Activated CD8-positive, alpha-beta T cell treated with anti-CD3 and anti-CD28 coated beads for 36 hours (primary cell): ENCODE measurements around the gene ABI1. TPM values are rescaled to one million over a fixed set of nuclear protein-coding genes. Genes with fewer than 3 reads are reported as not detected.

Source experiments
- ATAC-seq: fragments of 200-7000 bp; cut with Tn5 transposase; one replicate; pipeline ENCODE4 v1.10.0; 2021; ENCODE audit warnings: mild to moderate bottlenecking, moderate library complexity
- CTCF ChIA-PET: fragments of 350-600 bp; sonication (Branson Sonifier 250); formaldehyde crosslinking; loops from one replicate; lab custom pipeline; 2021; ENCODE audit warnings: antibody characterized with exemption; lab: Charles Lee
- POLR2A ChIA-PET: fragments of 350-600 bp; sonication (Branson Sonifier 250); formaldehyde crosslinking; loops from one replicate; lab custom pipeline; 2021; ENCODE audit warnings: antibody characterized with exemption; lab: Charles Lee
- DNase-seq: peaks from one replicate; pipeline ENCODE4 v3.0.0-alpha.2; 2020
- H3K27ac Mint-ChIP-seq: one replicate; pipeline ENCODE4 v1.8.0; 2021; ENCODE audit warnings: mild to moderate bottlenecking, mixed read lengths
- H3K27me3 Mint-ChIP-seq: one replicate; pipeline ENCODE4 v1.8.0; 2021; ENCODE audit warnings: mixed read lengths
- H3K36me3 Mint-ChIP-seq: one replicate; pipeline ENCODE4 v1.8.0; 2021; ENCODE audit warnings: low read depth, mixed read lengths
- H3K4me1 Mint-ChIP-seq: one replicate; pipeline ENCODE4 v1.8.0; 2021; ENCODE audit warnings: low read depth, mixed read lengths
- H3K4me3 Mint-ChIP-seq: one replicate; pipeline ENCODE4 v1.8.0; 2021; ENCODE audit warnings: mild to moderate bottlenecking, moderate library complexity, mixed read lengths
- H3K9me3 Mint-ChIP-seq: one replicate; pipeline ENCODE4 v1.8.0; 2021; ENCODE audit warnings: mixed read lengths
- CTCF ChIP-seq: fragments of 200-600 bp; IDR thresholded peaks from one replicate; pipeline ENCODE4 v1.8.0; 2022; ENCODE audit warnings: antibody characterized with exemption, mild to moderate bottlenecking
- intact Hi-C: fragments of 100-400 bp; cut with micrococcal nuclease; formaldehyde crosslinking; loops from one replicate; pipeline ENCODE4 v1.10.0; 2022
- total RNA-seq, 2 experiments: library from RNA; stranded (reverse); gene quantifications; one replicate each; pipeline ENCODE4 v1.2.3, GENCODE V29; 2021

ABI1 gene
- total RNA-seq, 2 experiments from 2014 or later = 32.4 to 37.2 TPM

- CTCF ChIA-PET = interaction anchor here (0.9 to 1.3 kb wide), 3 partner anchors 10 to 73 kb away, joined by 3 to 4 read pairs (median 3); no protein-coding TSS in a partner anchor
Observed at GRCh38 chr10:26807532-26807931, 53.2 kb downstream of the ABI1 start.

GRCh38 chr10:26806557-26806956 lies 54.2 kb downstream of the ABI1 start:
- DNase-seq = no peak
- Mint-ChIP-seq H3K4me1 (peaks cover 69% of the 10 kb centered on the region), H3K4me3 (no peak overlapping the region), H3K9me3 (no peaks in the 10 kb centered on the region), H3K27me3 (no peaks in the 10 kb centered on the region), H3K27ac (peak overlapping the region; percentile 18), H3K36me3 (peaks cover 7% of the 10 kb centered on the region)
- peak; percentile 54 for ATAC-seq
- intact Hi-C loops = no loop called here
- ChIA-PET CTCF (interaction anchor here (1.3 kb wide), 2 partner anchors 8 to 55 kb away, joined by 3 read pairs; no protein-coding TSS in a partner anchor), POLR2A (no interaction called here)
- no peak for TF ChIP-seq CTCF

More at GRCh38 chr10:26807532-26807931, 53.2 kb downstream of the ABI1 start:
- ATAC-seq (no peak), DNase-seq (no peak)
- H3K4me3 Mint-ChIP-seq = no peak overlapping the region
- H3K9me3 Mint-ChIP-seq = no peaks in the 10 kb centered on the region
- no peak overlapping the region for H3K27ac Mint-ChIP-seq
- H3K4me1 Mint-ChIP-seq = peaks cover 64% of the 10 kb centered on the region
- H3K36me3 Mint-ChIP-seq = peaks cover 7% of the 10 kb centered on the region
- H3K27me3 Mint-ChIP-seq = no peaks in the 10 kb centered on the region
- intact Hi-C loops = no loop called here
- POLR2A ChIA-PET = interaction anchor here (0.7 kb wide), 1 partner anchor 100 kb away, joined by 3 read pairs; no protein-coding TSS in a partner anchor
- TF ChIP-seq CTCF = no peak

- peak overlapping the region; percentile 7 for H3K27ac Mint-ChIP-seq
Observed at GRCh38 chr10:26805567-26806245, 55.1 kb downstream of the ABI1 start.

GRCh38 chr10:26804418-26805393 lies 56.1 kb downstream of the ABI1 start:
- Mint-ChIP-seq H3K4me1 (peaks cover 75% of the 10 kb centered on the region), H3K36me3 (peaks cover 16% of the 10 kb centered on the region), H3K4me3 (no peak overlapping the region), H3K9me3 (no peaks in the 10 kb centered on the region), H3K27me3 (no peaks in the 10 kb centered on the region), H3K27ac (peak overlapping the region; percentile 45)
- TF ChIP-seq CTCF = no peak
- ATAC-seq (peak; percentile 31), DNase-seq (no peak)
- intact Hi-C loops = no loop called here
- ChIA-PET CTCF (interaction anchor here (1.0 to 1.7 kb wide), 4 partner anchors 12 to 57 kb away, joined by 3 to 5 read pairs (median 3); no protein-coding TSS in a partner anchor), POLR2A (interaction anchor here (0.6 kb wide), 1 partner anchor 454 kb away, joined by 3 read pairs; no protein-coding TSS in a partner anchor)

More at GRCh38 chr10:26805567-26806245, 55.1 kb downstream of the ABI1 start:
- Mint-ChIP-seq H3K4me3 (peak overlapping the region; percentile 18), H3K4me1 (peaks cover 76% of the 10 kb centered on the region), H3K27me3 (no peaks in the 10 kb centered on the region), H3K36me3 (peaks cover 11% of the 10 kb centered on the region), H3K9me3 (no peaks in the 10 kb centered on the region)
- TF ChIP-seq CTCF = no peak
- CTCF ChIA-PET = interaction anchor here (0.8 to 1.7 kb wide), 6 partner anchors 9 to 56 kb away, joined by 3 to 5 read pairs (median 3); no protein-coding TSS in a partner anchor
- intact Hi-C loops = no loop called here
- DNase-seq (no peak), ATAC-seq (peak; percentile 48)
- POLR2A ChIA-PET = no interaction called here
